NT2/D1 (cell line): ENCODE measurements around the gene CCDC92B.

Experiments used
- SUZ12 ChIP-seq: IDR thresholded peaks from 2 replicates; pipeline ENCODE4 v1.6.1; 2011; ENCODE audit not compliant: insufficient read length, insufficient read depth; ENCODE audit errors: extremely low read depth
- YY1 ChIP-seq: IDR thresholded peaks from 2 replicates; pipeline ENCODE4 v1.6.1; 2011; ENCODE audit not compliant: insufficient read length, insufficient read depth
- ZNF274 ChIP-seq: IDR thresholded peaks from 2 replicates; pipeline ENCODE4 v1.6.1; 2011; ENCODE audit warnings: mild to moderate bottlenecking, low read depth, low read length

DNA sequence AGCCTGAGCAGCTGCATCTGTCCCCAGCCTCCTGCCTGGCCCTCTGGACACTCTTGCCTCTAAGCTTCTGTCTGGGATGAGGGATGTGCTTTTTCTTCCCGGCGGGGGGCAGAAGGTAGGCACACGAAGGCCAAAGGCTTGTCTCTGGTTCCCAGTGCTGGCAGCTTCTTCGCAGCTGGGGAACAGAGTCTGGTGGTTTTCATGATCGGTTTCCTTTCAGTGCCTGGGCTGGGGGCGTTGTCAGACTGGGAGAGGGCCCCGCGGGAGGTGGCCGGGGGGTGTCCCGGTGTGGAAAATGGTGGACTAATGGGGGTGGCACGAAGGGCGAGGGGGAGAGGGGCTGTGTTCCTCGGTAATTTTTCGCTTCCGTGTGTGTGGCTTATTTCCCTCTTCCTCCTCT lies 47.8 kb upstream of the CCDC92B start:
- no peak for TF ChIP-seq SUZ12
- TF ChIP-seq ZNF274: no peak
- no peak for TF ChIP-seq YY1
